Astrocyte (in vitro differentiated cells and primary cell): ENCODE results near the gene C2CD2. TPM values are rescaled to one million over a fixed set of nuclear protein-coding genes. Genes with fewer than 3 reads are reported as not detected.

Experiments
- DNase-seq: peaks from one replicate; pipeline ENCODE4 v3.0.0-alpha.2; 2010; ENCODE audit warnings: low read depth
- FAIRE-seq: peaks from 2 replicates; lab custom pipeline; 2011; peaks lifted over from hg19 to GRCh38; lab: Jason Lieb, UNC
- H2AFZ ChIP-seq: 2 replicates; pipeline ENCODE4 v1.6.0; 2012; ENCODE audit warnings: low read depth, low read length, inconsistent platforms
- H3K27ac ChIP-seq: 2 replicates; pipeline ENCODE4 v1.5.1; 2011; ENCODE audit warnings: low read depth, low read length, inconsistent platforms
- H3K27me3 ChIP-seq: 2 replicates; pipeline ENCODE4 v1.6.0; 2011; ENCODE audit warnings: low read length, inconsistent platforms; ENCODE audit not compliant: insufficient read depth
- H3K36me3 ChIP-seq: 2 replicates; pipeline ENCODE4 v1.5.1; 2011; ENCODE audit warnings: low read length, inconsistent platforms; ENCODE audit not compliant: insufficient read depth
- H3K4me1 ChIP-seq: 2 replicates; pipeline ENCODE4 v1.5.1; 2011; ENCODE audit warnings: low read length, inconsistent platforms; ENCODE audit not compliant: insufficient read depth
- H3K4me2 ChIP-seq: 2 replicates; pipeline ENCODE4 v1.6.0; 2012; ENCODE audit warnings: low read length, inconsistent platforms
- H3K4me3 ChIP-seq: 2 replicates; pipeline ENCODE4 v1.5.1; 2011; ENCODE audit warnings: low read depth, mild to moderate bottlenecking, low read length, inconsistent platforms; ENCODE audit not compliant: insufficient read depth
- H3K79me2 ChIP-seq: 2 replicates; pipeline ENCODE4 v1.6.0; 2012; ENCODE audit warnings: mild to moderate bottlenecking, low read length, inconsistent platforms; ENCODE audit not compliant: insufficient read depth
- H3K9ac ChIP-seq: 2 replicates; pipeline ENCODE4 v1.6.0; 2012; ENCODE audit warnings: mild to moderate bottlenecking, low read length, inconsistent platforms
- H3K9me3 ChIP-seq: 2 replicates; pipeline ENCODE4 v1.5.1; 2012; ENCODE audit warnings: low read depth, mild to moderate bottlenecking, low read length, inconsistent platforms; ENCODE audit not compliant: insufficient read depth
- H4K20me1 ChIP-seq: 2 replicates; pipeline ENCODE4 v1.6.0; 2012; ENCODE audit warnings: low read length, inconsistent platforms; ENCODE audit not compliant: insufficient read depth
- H3K27ac Mint-ChIP-seq: one replicate; pipeline ENCODE4 v1.8.0; 2021; ENCODE audit warnings: mild to moderate bottlenecking, mixed read lengths; ENCODE audit not compliant: unreplicated experiment
- H3K27me3 Mint-ChIP-seq: one replicate; pipeline ENCODE4 v1.8.0; 2021; ENCODE audit warnings: low read depth, mixed read lengths; ENCODE audit not compliant: unreplicated experiment
- H3K36me3 Mint-ChIP-seq: one replicate; pipeline ENCODE4 v1.8.0; 2021; ENCODE audit warnings: low read depth, mixed read lengths; ENCODE audit not compliant: unreplicated experiment
- H3K4me1 Mint-ChIP-seq: one replicate; pipeline ENCODE4 v1.8.0; 2021; ENCODE audit warnings: low read depth, mixed read lengths; ENCODE audit not compliant: unreplicated experiment
- H3K4me3 Mint-ChIP-seq: one replicate; pipeline ENCODE4 v1.8.0; 2021; ENCODE audit warnings: mild to moderate bottlenecking, moderate library complexity, mixed read lengths; ENCODE audit not compliant: unreplicated experiment
- H3K9me3 Mint-ChIP-seq: one replicate; pipeline ENCODE4 v1.8.0; 2021; ENCODE audit warnings: mild to moderate bottlenecking, mixed read lengths; ENCODE audit not compliant: unreplicated experiment
- EZH2 ChIP-seq: IDR thresholded peaks from 2 replicates; pipeline ENCODE4 v1.6.1; 2012; ENCODE audit warnings: mild to moderate bottlenecking, low read length, inconsistent platforms; ENCODE audit not compliant: insufficient read depth
- total RNA-seq: library from RNA; stranded (reverse); gene quantifications from 2 replicates; pipeline ENCODE4 v1.2.1, GENCODE V29; 2021
- TF ChIP-seq, protein P1 (sequence below): IDR thresholded peaks from 2 replicates; pipeline ENCODE4 v1.5.1; 2011; ENCODE audit warnings: low read depth, mild to moderate bottlenecking, inconsistent platforms, low read length, moderate library complexity; ENCODE audit not compliant: insufficient read depth

Gene C2CD2
- total RNA-seq, 1 donor from 2014 or later, result 8.3 TPM

- Histone ChIP-seq H3K27ac (no peak overlapping the region), H3K4me2 (no peak overlapping the region), H2AFZ (no peak overlapping the region), H3K36me3 (no peaks in the 10 kb centered on the region), H3K27me3 (peaks cover 2% of the 10 kb centered on the region), H3K9me3 (peaks cover 4% of the 10 kb centered on the region), H3K4me3 (no peak overlapping the region), H3K79me2 (no peaks in the 10 kb centered on the region), H3K4me1 (no peaks in the 10 kb centered on the region), H4K20me1 (no peaks in the 10 kb centered on the region), H3K9ac (no peak overlapping the region)
- DNase-seq (no peak), FAIRE-seq (no peak)
- TF ChIP-seq EZH2, result no peak
- TF ChIP-seq, protein P1, sequence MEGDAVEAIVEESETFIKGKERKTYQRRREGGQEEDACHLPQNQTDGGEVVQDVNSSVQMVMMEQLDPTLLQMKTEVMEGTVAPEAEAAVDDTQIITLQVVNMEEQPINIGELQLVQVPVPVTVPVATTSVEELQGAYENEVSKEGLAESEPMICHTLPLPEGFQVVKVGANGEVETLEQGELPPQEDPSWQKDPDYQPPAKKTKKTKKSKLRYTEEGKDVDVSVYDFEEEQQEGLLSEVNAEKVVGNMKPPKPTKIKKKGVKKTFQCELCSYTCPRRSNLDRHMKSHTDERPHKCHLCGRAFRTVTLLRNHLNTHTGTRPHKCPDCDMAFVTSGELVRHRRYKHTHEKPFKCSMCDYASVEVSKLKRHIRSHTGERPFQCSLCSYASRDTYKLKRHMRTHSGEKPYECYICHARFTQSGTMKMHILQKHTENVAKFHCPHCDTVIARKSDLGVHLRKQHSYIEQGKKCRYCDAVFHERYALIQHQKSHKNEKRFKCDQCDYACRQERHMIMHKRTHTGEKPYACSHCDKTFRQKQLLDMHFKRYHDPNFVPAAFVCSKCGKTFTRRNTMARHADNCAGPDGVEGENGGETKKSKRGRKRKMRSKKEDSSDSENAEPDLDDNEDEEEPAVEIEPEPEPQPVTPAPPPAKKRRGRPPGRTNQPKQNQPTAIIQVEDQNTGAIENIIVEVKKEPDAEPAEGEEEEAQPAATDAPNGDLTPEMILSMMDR, result no peak
- no peaks in the 10 kb centered on the region for H3K4me1 Mint-ChIP-seq
- H3K9me3 Mint-ChIP-seq, result peaks cover 4% of the 10 kb centered on the region
- peaks cover 7% of the 10 kb centered on the region for H3K27me3 Mint-ChIP-seq
- H3K4me3 Mint-ChIP-seq, result no peak overlapping the region
- no peak overlapping the region for H3K27ac Mint-ChIP-seq
- no peaks in the 10 kb centered on the region for H3K36me3 Mint-ChIP-seq
These were observed 25.5 kb upstream of the C2CD2 start for GRCh38 chr21:41979335-41979734.

GRCh38 chr21:41977034-41977950, 23.5 kb upstream of the C2CD2 start:
- Histone ChIP-seq H3K4me2 (no peak overlapping the region), H3K36me3 (no peaks in the 10 kb centered on the region), H3K27ac (no peak overlapping the region), H3K4me1 (no peaks in the 10 kb centered on the region), H4K20me1 (no peaks in the 10 kb centered on the region), H3K9me3 (peaks cover 4% of the 10 kb centered on the region), H3K79me2 (no peaks in the 10 kb centered on the region), H2AFZ (no peak overlapping the region), H3K9ac (no peak overlapping the region), H3K27me3 (peaks cover 2% of the 10 kb centered on the region), H3K4me3 (no peak overlapping the region)
- DNase-seq (no peak), FAIRE-seq (no peak)
- Mint-ChIP-seq H3K27me3 (peaks cover 5% of the 10 kb centered on the region), H3K9me3 (peaks cover 6% of the 10 kb centered on the region), H3K4me1 (no peaks in the 10 kb centered on the region), H3K36me3 (no peaks in the 10 kb centered on the region), H3K4me3 (no peak overlapping the region), H3K27ac (no peak overlapping the region)
- no peak for TF ChIP-seq EZH2
- TF ChIP-seq, protein P1, result no peak

DNA sequence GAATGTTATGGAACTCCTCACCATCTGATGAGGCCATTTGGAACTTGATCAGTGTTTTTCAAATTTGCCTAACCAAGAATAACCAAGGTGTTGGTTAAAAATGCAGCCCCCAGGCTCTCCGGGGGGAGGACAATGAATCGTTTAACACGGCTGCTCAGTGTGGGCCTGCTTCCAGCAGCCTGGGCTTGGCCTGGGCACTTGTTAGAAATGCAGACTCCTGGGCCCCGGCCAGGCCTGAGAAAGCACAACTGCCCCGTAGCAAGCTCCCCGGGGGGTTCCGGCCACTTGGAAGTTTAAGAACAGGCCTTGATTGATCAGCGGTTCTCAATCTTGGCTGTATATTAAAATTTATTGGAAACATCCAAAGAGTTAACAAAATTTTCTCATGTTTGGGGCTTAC, 22.8 kb upstream of the C2CD2 start:
- H3K4me3 ChIP-seq, result no peak overlapping the region
- H3K4me1 ChIP-seq, result no peaks in the 10 kb centered on the region
- FAIRE-seq (no peak), DNase-seq (no peak)
- H3K9ac ChIP-seq, result no peak overlapping the region
- peaks cover 4% of the 10 kb centered on the region for H3K9me3 ChIP-seq
- no peaks in the 10 kb centered on the region for H3K36me3 ChIP-seq
- no peaks in the 10 kb centered on the region for H3K79me2 ChIP-seq
- Mint-ChIP-seq H3K4me3 (no peak overlapping the region), H3K36me3 (no peaks in the 10 kb centered on the region), H3K4me1 (no peaks in the 10 kb centered on the region), H3K27me3 (peaks cover 5% of the 10 kb centered on the region), H3K27ac (no peak overlapping the region), H3K9me3 (peaks cover 6% of the 10 kb centered on the region)
- no peak overlapping the region for H2AFZ ChIP-seq
- no peaks in the 10 kb centered on the region for H4K20me1 ChIP-seq
- TF ChIP-seq, protein P1, result no peak
- TF ChIP-seq EZH2, result no peak
- H3K27me3 ChIP-seq, result peaks cover 2% of the 10 kb centered on the region
- no peak overlapping the region for H3K27ac ChIP-seq
- no peak overlapping the region for H3K4me2 ChIP-seq
